SU-DHL-6 (cell line): ENCODE data around the gene ADAMTS16.

Source experiments
- CTCF ChIP-seq: fragments of 200-600 bp; sonication (generic); IDR thresholded peaks from one replicate; pipeline ENCODE4 v1.5.1; 2017; ENCODE audit warnings: antibody characterized with exemption, mild to moderate bottlenecking, low read length, moderate library complexity; ENCODE audit not compliant: insufficient read depth, poor library complexity, severe bottlenecking
- EZH2phosphoT487 ChIP-seq: fragments of 200-600 bp; sonication (generic), shearing (Covaris generic); conservative IDR thresholded peaks from 2 replicates; pipeline ENCODE4 v1.6.1; 2018; ENCODE audit warnings: mild to moderate bottlenecking, antibody characterized with exemption, low read length, moderate library complexity, mixed read lengths

DNA sequence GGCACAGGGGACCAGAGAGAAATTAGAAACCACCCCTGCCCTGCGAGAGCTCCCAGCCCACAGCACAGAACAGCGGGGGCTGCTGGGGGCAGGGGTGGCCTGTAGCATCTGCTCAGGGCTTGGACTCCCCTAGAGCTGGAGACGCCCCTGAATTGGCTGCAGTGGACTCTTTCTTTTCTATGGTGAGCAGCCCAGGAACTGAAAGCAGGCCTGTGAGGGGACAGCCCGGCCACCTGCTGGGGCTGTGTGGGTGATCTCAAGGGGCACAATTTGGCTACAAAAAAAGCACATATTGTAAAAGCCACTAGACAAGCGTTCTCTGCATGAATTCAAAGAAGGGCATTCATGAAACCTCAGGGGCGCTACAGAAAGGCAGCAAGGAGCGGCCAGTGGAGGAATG, 224.8 kb downstream of the ADAMTS16 start:
- no peak for TF ChIP-seq CTCF
- TF ChIP-seq EZH2phosphoT487, result no peak
